CD4-positive, alpha-beta T cell treated with Interleukin-15 for 1 hour (primary cell): ENCODE results near the gene ZNF385C.
A peak's percentile ranks its signal among the peaks of the same experiment; 100 is the strongest.
"Not testable (repeated sequence)": the region's sequence is repeated elsewhere in the genome, so short reads cannot be mapped to it uniquely, and the experiment has no call there.

Experiments used
- DNase-seq: peaks from one replicate; pipeline ENCODE4 v3.0.0-alpha.2; 2020

The ZNF385C gene

GRCh38 chr17:42042598-42043319 is 55.5 kb downstream of the ZNF385C start:
- DNase-seq = no peak

GRCh38 chr17:42041619-42042018 is 56.7 kb downstream of the ZNF385C start:
- no peak for DNase-seq

- DNase-seq = no peak
Observed at GRCh38 chr17:42040818-42041217, 57.5 kb downstream of the ZNF385C start.

- no peak for DNase-seq
Observed at GRCh38 chr17:42039794-42040763, 58.2 kb downstream of the ZNF385C start.

- DNase-seq = no peak
Observed at GRCh38 chr17:42038221-42038973, 59.9 kb downstream of the ZNF385C start.

GRCh38 chr17:42034059-42034458 is 64.2 kb downstream of the ZNF385C start:
- no peak for DNase-seq

- DNase-seq = no peak
Observed at GRCh38 chr17:42031584-42031983, 66.7 kb downstream of the ZNF385C start.

GRCh38 chr17:42028791-42029127 is 69.5 kb downstream of the ZNF385C start:
- DNase-seq = no peak

- DNase-seq = no peak
Observed at GRCh38 chr17:42027961-42028790, 70.1 kb downstream of the ZNF385C start.

GRCh38 chr17:42027590-42027889 is 70.7 kb downstream of the ZNF385C start:
- no peak for DNase-seq

GRCh38 chr17:42026857-42027589 is 71.2 kb downstream of the ZNF385C start:
- DNase-seq = no peak

GRCh38 chr17:42025936-42026335 is 72.3 kb downstream of the ZNF385C start:
- no peak for DNase-seq

GRCh38 chr17:42025191-42025579 is 73.1 kb downstream of the ZNF385C start:
- DNase-seq = no peak

- DNase-seq = peak; percentile 68
Observed at GRCh38 chr17:42023524-42024349, 74.5 kb downstream of the ZNF385C start.

GRCh38 chr17:42020845-42021244 is 77.4 kb downstream of the ZNF385C start:
- DNase-seq = not testable (repeated sequence)

- DNase-seq = peak; percentile 94
Observed at GRCh38 chr17:42019509-42020404, 78.5 kb downstream of the ZNF385C start, which contains the start of gene NKIRAS2. TSS of gene NKIRAS2 (plus strand) at chr17:42020090. CDS start at chr17:42021578, 1,488 bp downstream.

- DNase-seq = no peak
Observed at GRCh38 chr17:42018988-42019387, 79.3 kb downstream of the ZNF385C start.

GRCh38 chr17:42018339-42018738 is 79.9 kb downstream of the ZNF385C start:
- no peak for DNase-seq

GRCh38 chr17:42017866-42018200 is 80.4 kb downstream of the ZNF385C start:
- no peak for DNase-seq
